ENCODE data around the gene ENOX2.

GRCh38 chrX:130933358-130933757 lies 30.3 kb upstream of the ENOX2 start:
- TF ChIP-seq CTCF (IDR thresholded peaks at IDR 0.05; ENCODE audit: borderline replicate concordance, extremely low read depth, low read length, poor library complexity, severe bottlenecking) (no peak), EZH2 (IDR thresholded peaks at IDR 0.05; ENCODE audit: borderline replicate concordance, low read depth, low read length, severe bottlenecking) (no peak)

Measured in DND-41 (cell line).